GDM1 (cell line): ENCODE results near the gene FBXL7.

Source experiments
- DNase-seq: peaks from one replicate; lab custom pipeline; 2025; lab: John Stamatoyannopoulos, UW

FBXL7 gene

GRCh38 chr5:15772131-15772530 lies 272.2 kb downstream of the FBXL7 start:
- DNase-seq = no peak

DNA sequence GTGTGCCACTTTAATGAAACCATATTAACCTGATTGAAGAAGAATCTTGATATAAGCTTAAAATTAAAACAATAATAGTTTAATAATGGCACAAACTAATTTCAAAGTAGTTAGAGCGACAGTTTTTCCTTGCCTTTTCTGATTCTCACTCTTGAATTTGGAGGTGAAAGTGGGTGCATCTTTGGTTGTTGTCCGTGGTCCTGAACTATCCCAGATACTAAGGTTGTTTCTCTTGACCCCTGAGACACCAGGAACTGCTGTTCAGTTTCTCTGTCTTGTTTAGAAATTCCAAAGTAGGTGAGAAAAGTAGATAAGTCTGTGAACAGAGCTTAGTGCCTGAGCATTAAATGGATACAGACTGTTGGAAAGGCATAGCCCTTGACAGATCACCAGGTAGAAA lies 274.7 kb downstream of the FBXL7 start:
- no peak for DNase-seq

DNA sequence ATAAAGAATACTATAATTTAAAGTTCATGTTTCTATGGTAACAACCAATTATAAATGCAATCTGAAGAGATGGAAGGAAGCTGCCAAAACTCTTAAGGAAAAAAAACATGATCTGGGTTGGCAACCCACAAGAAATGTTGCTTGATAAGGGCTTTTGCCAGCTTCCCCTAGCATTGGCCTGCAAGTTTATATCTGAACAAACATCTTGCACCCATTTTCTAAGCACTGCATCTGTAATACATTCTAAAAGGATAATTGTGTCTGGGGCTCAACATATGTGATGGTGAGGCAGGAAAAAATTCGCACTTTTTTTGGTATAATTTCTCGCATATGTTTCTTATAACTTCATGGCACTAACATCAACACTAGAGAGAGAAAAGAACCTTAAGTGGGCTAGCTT lies 276.4 kb downstream of the FBXL7 start:
- no peak for DNase-seq

GRCh38 chr5:15783734-15784133 lies 283.8 kb downstream of the FBXL7 start:
- no peak for DNase-seq

- no peak for DNase-seq
These were observed 285.6 kb downstream of the FBXL7 start for GRCh38 chr5:15785531-15785981.

DNA sequence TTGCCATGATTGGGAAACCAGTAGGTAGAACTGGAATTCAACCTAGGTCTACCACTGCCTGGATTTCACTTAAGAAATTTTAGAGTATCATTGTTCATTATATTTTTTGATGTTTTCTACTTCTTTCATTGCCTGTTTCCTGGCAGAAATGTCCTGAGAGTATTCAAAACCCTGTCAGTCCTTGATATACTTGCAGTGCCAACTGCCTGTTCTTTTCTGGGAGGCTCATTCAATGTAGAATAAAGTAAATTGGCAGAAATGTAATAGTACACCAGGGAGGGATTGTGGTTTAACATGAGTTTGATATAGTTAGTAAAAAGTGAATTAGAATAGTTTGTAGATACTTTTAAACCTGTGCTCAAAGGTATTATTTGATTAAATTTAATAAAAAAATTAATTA lies 286.3 kb downstream of the FBXL7 start:
- no peak for DNase-seq

- DNase-seq = no peak
These were observed 286.9 kb downstream of the FBXL7 start for GRCh38 chr5:15786884-15787283.

- DNase-seq = no peak
These were observed 287.7 kb downstream of the FBXL7 start for GRCh38 chr5:15787681-15788080.

- DNase-seq = no peak
These were observed 289.7 kb downstream of the FBXL7 start for GRCh38 chr5:15789642-15790041.

DNA sequence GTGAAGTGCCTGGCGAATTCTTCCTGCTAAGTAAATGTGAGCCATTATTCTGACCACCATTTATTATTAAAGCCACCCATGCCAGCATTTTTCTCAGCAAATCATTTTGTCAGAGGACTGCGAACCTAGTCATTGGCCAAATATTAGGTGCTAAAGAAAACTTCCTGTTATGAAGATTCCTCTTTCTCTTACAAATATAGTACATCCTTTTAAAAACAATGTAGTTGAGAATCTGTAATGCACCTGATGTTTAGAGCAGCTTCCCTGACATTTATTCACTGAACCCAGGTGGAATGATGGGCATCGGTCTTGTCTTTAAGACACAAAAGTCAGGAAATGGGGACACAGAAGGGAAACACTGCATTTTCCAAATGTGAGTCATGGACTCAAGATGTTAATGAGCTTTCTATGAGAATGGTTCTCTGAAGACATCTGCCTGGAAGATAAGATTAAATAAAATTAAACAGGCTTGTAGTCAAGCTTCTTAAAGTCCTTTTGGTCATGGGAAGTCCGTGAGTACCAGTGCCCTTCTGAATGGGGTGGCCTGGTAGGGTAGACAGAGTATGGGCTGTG lies 290.6 kb downstream of the FBXL7 start:
- DNase-seq = no peak

DNA sequence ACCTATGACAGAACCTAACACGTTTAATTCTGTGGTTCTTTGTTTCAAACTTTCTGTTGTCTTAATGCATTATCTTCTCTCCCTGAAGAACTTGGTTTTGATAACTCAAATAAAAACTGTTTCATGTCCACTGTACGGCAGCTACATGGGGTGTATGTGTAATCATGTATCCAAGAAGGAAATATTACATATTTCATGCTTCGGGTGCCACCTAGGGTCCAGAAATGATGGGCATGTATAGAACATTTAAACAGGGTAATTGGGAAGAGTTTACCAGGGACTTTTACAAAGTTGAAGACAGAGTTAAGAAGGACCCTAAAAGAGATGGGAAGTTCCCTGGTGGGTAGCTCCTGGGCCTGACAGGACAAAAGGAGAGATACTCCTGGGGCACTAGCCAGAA lies 291.3 kb downstream of the FBXL7 start:
- DNase-seq = no peak

DNA sequence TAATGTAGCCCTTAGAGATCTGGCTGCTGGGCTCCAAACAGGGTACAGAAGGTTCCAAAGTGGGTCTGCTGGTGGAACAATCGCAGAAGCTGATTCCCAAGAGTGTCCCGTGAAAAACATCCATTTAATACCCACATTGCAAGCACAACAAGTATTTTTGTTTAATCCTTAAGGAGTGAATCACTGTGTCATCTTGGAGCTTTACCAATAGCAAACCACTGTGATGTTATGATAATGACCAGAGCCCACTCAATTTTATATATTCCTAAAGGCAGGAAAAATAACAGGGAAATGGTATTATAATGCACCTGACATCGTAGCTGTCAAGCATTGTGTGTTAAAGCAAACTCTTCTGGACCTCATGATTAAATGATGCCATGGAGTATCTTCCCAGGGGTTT lies 291.9 kb downstream of the FBXL7 start:
- no peak for DNase-seq

DNA sequence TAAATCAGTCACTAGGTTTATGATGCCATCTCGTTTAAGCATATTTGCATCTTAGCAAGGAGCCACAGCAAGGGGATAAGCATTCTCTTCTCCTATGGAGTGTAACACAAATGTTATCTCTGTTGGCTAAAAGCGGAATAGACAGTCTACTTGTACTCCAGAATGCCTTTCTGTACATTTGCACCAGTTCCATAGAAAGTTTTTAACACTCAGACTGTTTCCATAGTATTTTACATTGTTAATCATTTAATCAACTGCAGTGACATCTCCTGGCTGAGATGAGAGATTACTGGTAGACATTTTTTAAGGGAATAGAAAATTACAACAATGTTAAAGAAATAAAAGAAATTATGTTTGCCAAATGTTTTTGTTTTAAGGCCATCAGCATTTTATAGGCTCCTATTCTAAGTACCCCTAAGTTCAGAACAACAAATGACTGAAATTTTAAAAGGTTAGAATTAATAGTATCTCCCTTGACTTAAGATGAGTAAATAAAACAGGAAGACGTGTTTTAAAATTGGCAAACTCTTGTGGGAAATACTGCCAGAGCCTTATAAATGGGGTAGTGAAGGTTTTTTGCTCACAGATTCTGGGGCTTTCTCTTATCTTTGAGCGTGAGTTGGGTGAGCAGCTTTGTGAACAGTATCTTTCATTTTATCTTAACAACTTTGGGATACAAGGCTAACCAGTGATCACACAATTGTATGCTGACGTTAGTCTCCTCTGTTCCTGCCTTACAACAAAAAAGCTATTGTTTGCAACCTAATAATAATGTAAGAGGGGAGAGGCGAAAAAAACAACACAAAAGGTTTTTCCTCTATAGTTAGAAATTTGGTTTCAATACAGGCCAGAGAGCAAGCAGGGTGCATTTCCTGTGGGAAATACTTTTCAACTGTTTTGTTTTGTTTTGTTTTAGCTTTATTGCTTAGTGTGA lies 294.3 kb downstream of the FBXL7 start:
- DNase-seq = no peak

- no peak for DNase-seq
These were observed 296.1 kb downstream of the FBXL7 start for GRCh38 chr5:15796096-15796495.

DNA sequence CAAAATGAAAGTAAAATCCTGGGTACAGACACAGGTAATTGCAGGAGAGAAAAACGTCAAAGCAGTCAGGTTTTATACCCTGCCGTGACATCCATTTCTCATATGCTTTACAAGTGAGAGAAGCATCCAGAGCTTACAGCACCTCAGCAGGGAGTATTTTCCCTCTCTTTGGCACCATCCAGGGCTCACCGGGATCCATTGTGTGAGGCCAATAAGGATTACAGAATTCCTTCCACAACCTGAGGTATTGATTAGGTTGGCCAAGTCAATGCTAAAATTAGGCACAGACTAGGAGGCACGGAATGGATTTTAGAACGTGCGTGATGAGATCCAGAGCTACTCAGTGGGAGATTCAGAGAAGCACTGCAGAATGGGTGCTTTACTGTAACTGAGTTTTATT lies 296.6 kb downstream of the FBXL7 start:
- no peak for DNase-seq

DNA sequence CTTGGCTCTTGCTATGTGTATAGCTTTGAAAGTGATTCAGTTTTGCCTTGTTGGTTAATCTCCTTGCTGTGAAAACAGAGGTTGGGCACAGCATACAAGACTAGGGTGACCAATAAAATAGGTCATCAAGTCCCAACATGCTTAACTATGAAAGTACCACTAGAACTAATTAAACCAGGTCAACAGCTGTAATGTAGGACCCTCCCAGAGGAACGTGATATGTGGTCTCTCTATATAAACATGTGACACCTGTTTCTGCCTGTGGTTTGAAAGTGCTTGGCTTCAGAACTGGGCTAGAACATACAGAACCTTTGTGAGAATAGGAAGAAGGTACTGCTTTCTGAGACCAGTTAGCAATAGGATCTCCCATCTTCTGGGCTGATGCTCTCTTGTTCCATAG lies 297.1 kb downstream of the FBXL7 start:
- no peak for DNase-seq

DNA sequence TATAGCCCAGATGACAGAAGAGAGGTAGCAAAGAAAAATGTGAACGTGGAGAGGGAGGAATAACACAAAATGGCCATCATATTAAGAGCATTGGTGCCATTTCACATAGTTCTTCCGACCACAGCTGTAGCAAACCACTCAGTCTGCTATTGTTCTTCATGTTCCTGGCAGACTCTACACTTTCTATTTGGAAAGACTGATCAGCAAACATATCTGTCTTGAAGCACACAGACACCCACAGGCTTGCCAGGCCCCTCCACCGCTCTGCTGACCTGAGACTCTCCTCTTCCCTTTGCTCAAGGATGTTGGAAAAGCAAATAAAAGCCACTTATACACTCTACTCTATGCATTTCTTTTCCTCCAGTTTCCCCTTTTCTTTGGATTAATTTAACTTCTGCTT lies 298.0 kb downstream of the FBXL7 start:
- no peak for DNase-seq

DNA sequence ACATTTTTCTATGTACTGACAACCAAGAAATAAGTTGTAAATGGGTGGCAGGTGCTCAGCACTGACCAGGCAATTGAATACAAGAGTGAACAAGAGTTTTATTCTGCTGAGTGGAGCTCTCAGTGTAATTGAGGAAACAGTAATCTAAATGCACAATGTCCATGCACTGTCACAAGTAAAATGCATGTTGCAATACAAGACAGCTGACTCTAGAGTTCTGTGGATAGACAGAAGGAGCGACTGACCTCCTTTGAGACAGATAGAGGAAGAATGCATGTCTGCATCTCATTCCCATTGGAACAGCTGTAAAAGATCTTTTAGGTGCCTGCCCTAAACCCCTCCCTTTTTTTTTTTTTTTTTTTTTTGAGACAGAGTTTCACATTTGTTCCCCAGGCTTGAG lies 299.0 kb downstream of the FBXL7 start:
- no peak for DNase-seq

DNA sequence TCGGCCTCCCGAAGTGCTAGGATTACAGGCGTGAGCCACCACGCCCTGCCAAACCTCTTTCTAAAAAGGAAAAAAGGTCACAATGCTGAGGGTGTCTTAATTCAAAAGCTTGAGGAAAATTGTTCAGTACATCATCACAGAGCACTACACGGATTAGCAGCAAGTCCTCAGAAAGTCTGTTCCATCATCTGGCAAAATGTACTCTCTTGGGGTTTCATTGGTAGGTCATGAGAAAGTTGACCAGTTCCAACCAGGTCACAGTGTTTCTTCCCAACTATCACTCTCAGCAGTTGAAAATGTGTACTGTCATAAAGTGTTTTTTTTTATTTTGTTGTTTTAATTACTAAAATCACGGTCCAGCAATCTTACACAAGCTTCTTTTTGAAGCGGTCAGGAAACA lies 299.6 kb downstream of the FBXL7 start:
- DNase-seq = no peak

- no peak for DNase-seq
These were observed 303.3 kb downstream of the FBXL7 start for GRCh38 chr5:15803280-15803679.

GRCh38 chr5:15806613-15807012 lies 306.6 kb downstream of the FBXL7 start:
- no peak for DNase-seq

DNA sequence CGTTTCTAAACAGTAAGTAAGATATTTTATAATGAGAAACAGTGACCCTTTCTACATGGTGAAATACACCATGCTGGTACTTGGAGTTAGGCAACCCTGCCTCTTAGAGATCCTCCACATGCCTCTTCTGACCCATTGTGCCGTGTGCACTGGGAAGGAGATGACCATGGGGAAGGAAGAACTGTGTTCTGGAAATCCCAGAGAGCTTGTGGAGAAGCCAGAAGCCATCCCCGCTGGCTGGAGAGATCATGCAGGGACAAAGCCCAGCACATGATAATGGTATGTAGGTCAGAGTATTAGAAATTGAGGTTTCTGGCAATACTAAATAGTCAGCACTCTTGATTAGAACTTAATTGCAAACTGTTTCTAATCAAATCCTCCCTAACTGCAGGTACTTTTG lies 307.3 kb downstream of the FBXL7 start:
- no peak for DNase-seq

DNA sequence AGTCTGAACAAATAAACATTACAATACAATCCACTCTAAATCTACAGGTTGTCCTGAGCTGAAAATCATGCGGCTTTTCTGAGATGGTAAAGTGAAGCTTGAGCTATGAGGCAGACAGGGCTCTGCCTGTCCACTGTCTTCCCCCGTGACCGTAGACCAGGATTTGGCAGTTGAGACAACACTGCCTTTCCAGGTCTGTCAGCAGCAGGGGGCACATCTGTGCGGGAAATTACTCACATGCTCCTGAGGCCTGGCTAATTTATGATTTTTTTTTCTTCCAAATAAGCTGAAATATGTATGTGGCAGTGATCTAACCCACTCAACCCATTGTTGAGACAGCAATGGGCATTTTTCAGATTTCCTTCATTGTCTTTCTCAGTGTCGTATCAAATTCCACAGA lies 307.9 kb downstream of the FBXL7 start:
- DNase-seq = no peak

GRCh38 chr5:15808577-15808976 lies 308.6 kb downstream of the FBXL7 start:
- no peak for DNase-seq
